K562 (cell line): Measurements from ENCODE around the gene DCTN2. TPM values are rescaled to one million over a fixed set of nuclear protein-coding genes. Genes with fewer than 3 reads are reported as not detected.
A peak's percentile ranks its signal among the peaks of the same experiment; 100 is the strongest.

Source experiments
- BDP1 ChIP-seq: IDR thresholded peaks from 3 replicates; pipeline ENCODE4 v1.6.1; 2011; ENCODE audit not compliant: insufficient read length, insufficient read depth
- HDAC1 ChIP-seq, 2 experiments: fragments of 450-650 bp; IDR thresholded peaks; 2 replicates each; pipeline ENCODE4 v1.6.1; 2016 to 2017; ENCODE audit warnings: inconsistent platforms in 1 of 2, mild to moderate bottlenecking in 1 of 2, moderate library complexity in 1 of 2
- NCOA2 ChIP-seq, 2 experiments: fragments of 450-650 bp; IDR thresholded peaks; 2 replicates each; pipeline ENCODE4 v1.6.1; 2018; ENCODE audit warnings: mild to moderate bottlenecking in 2 of 2, moderate library complexity in 1 of 2; ENCODE audit not compliant: partially characterized antibody in 2 of 2
- NCOA6 ChIP-seq: fragments of 450-650 bp; IDR thresholded peaks from 2 replicates; pipeline ENCODE4 v1.6.1; 2017; ENCODE audit warnings: mild to moderate bottlenecking
- NKRF ChIP-seq: fragments of 450-650 bp; IDR thresholded peaks from 2 replicates; pipeline ENCODE4 v1.6.1; 2016; ENCODE audit warnings: borderline replicate concordance
- PTBP1 ChIP-seq: fragments of 200-400 bp; formaldehyde crosslinking; IDR thresholded peaks from 2 replicates; pipeline ENCODE4 v1.6.1; 2017; ENCODE audit warnings: low read depth, low read length
- PURB ChIP-seq: sonication (generic); formaldehyde crosslinking; IDR thresholded peaks from 2 replicates; pipeline ENCODE4 v1.9.0; 2021; ENCODE audit warnings: low read depth, mild to moderate bottlenecking, missing genetic modification reagents
- SMARCE1 ChIP-seq: fragments of 450-650 bp; IDR thresholded peaks from 2 replicates; pipeline ENCODE4 v1.7.1; 2016; ENCODE audit warnings: mild to moderate bottlenecking
- SREBF2 ChIP-seq: sonication (generic); formaldehyde crosslinking; IDR thresholded peaks from 2 replicates; pipeline ENCODE4 v1.4.0; 2020; ENCODE audit warnings: mild to moderate bottlenecking, missing genetic modification reagents
- XRCC5 ChIP-seq: fragments of 200-400 bp; formaldehyde crosslinking; IDR thresholded peaks from 2 replicates; pipeline ENCODE4 v1.6.1; 2017; ENCODE audit warnings: low read depth, mild to moderate bottlenecking, low read length
- ZBTB43 ChIP-seq: sonication (generic); formaldehyde crosslinking; IDR thresholded peaks from 2 replicates; pipeline ENCODE4 v1.8.0; 2023; ENCODE audit warnings: mild to moderate bottlenecking, missing genetic modification reagents
- ZFP36 ChIP-seq: fragments of 150-350 bp; IDR thresholded peaks from 2 replicates; pipeline ENCODE4 v1.6.1; 2018; ENCODE audit warnings: low read length, low read depth; ENCODE audit not compliant: partially characterized antibody
- ZFX ChIP-seq: sonication (generic); formaldehyde crosslinking; IDR thresholded peaks from 2 replicates; pipeline ENCODE4 v1.8.0; 2022; ENCODE audit warnings: mild to moderate bottlenecking, missing genetic modification reagents, moderate library complexity
- ZNF23 ChIP-seq: fragments of 250-450 bp; sonication (Bioruptor Pico); IDR thresholded peaks from 2 replicates; pipeline ENCODE4 v1.4.0; 2020; ENCODE audit warnings: mild to moderate bottlenecking
- ZNF384 ChIP-seq: IDR thresholded peaks from 2 replicates; pipeline ENCODE4 v1.6.1; 2012; ENCODE audit warnings: low read depth, low read length, improper control_type of control experiment
- ZNF407 ChIP-seq: fragments of 450-650 bp; IDR thresholded peaks from 2 replicates; pipeline ENCODE4 v1.6.1; 2016; ENCODE audit warnings: low read depth
- ZZZ3 ChIP-seq: fragments of 450-650 bp; IDR thresholded peaks from 2 replicates; pipeline ENCODE4 v1.6.1; 2016; ENCODE audit warnings: antibody characterized with exemption, mild to moderate bottlenecking, moderate library complexity
- polyA plus RNA-seq, 8 experiments: library from polyadenylated mRNA; depleted of rRNA in 4 of 8; stranded (reverse) in 5 of 8; unstranded in 3 of 8; fragments of >200 nt; fragmentation: Nextera tagmentation in 2 of 8; fragmentation: Illumina TruSeq in 1 of 8; extraction: Ambion mirVana in 2 of 8; extraction: Trizol in 1 of 8; gene quantifications; 2 replicates each; pipeline versions ENCODE4 v1.2.1 to v1.2.3, GENCODE V29; 2011 to 2014; ENCODE audit warnings: inconsistent platforms in 1 of 8, missing spikeins in 1 of 8
- total RNA-seq, 7 experiments: library from RNA; depleted of rRNA in 6 of 7; stranded (reverse); fragments of >200 nt in 6 of 7; fragmentation: Illumina TruSeq in 2 of 7; extraction: Trizol in 2 of 7; gene quantifications; 2 replicates each; pipeline versions ENCODE4 v1.2.1 to v1.2.3, GENCODE V29; 2011 to 2021; ENCODE audit warnings: low replicate concordance in 1 of 7

Gene DCTN2
- total and polyA plus RNA-seq, 9 of the 15 experiments (the other 6 are each of a cell fraction or from before 2014, with no cell fraction given), result 43.6 to 270 (median 125) TPM

GRCh38 chr12:57522011-57522886 is 24.7 kb downstream of the DCTN2 start, which contains the start of gene MBD6 (continued):
- TF ChIP-seq SREBF2 (no peak), BDP1 (no peak), XRCC5 (peak; percentile 12; the same call in 1 of the 2 replicates), NCOA6 (no peak), NKRF (peak; percentile 97), PURB (CRISPR knock-in tag) (no peak), ZNF23 (no peak), HDAC1 (IDR thresholded peaks at IDR 0.05) (peak in 1 of 2 experiments; percentile 98; a peak in 2 of 4 replicates), NCOA2 (IDR thresholded peaks at IDR 0.05; ENCODE audit: partially characterized antibody in 2 of 2) (no peak), SMARCE1 (peak; percentile 55; the same call in 1 of the 2 replicates), ZFX (peak; percentile 66), ZFP36 (no peak), ZNF384 (no peak), PTBP1 (no peak), ZNF407 (no peak), ZBTB43 (CRISPR knock-in tag) (no peak), ZZZ3 (no peak)
